Amniotic stem cell (primary cell): ENCODE results near the gene PIK3R6.

Source experiments
- DNase-seq: peaks from one replicate; lab custom pipeline; 2025; lab: John Stamatoyannopoulos, UW

PIK3R6 gene

DNA sequence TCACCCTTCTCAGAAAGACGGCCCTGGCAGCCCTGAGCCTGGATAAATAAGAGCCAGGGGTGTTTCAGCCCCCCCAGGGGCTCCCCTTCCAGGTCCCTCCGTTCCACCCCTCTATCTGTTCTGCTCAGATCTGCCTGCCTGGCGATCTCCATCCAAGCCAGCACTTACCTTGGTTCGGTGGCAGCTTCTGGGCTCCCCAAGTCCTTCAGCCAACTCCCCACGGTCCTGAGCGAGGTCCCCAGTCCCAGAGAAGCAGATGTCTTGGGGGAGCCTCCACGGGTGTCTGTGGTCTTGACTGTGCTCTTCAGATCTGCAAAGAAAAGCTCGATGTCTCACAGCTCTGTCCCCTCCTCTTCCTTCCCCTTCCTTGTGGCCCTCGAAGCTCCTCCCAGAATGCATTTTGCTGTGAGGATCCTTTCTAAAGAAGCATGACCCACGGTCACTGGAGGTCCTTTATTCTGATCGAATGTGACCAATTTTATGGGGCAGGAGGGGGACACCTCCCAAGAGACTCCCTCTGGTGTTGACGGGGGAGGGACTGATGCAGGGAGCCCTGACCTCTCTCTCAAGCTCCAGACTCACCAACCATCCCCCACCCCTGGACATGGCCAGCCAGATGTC, at the start of gene PIK3R6:
TSS of gene PIK3R6 (minus strand) at position 314 of the 621 bp plus-strand sequence. CDS start 17,880 bp downstream, outside the sequence.
- DNase-seq = no peak

GRCh38 chr17:8916466-8916865, 49.0 kb upstream of the PIK3R6 start:
- DNase-seq = no peak

DNA sequence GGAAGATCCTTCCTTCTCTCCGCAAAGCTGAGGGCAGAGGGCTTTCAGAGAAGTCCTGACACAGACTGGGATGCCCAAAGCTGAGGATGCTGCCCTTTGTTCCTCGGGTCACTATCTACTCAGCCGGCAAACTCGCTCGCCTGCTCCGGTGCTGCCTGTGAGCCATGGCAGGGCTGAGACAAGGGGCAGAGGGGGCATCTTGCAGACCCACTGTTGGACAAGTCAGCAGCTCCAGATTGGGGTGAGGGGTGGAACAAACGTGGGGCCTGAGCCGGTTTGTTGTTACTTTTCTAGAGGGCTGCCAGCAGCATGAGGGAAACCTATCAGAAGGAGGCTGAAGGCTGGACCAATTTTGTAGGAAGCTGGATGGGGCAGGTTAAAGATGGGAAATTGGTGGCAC, 47.1 kb upstream of the PIK3R6 start:
- DNase-seq = no peak

DNA sequence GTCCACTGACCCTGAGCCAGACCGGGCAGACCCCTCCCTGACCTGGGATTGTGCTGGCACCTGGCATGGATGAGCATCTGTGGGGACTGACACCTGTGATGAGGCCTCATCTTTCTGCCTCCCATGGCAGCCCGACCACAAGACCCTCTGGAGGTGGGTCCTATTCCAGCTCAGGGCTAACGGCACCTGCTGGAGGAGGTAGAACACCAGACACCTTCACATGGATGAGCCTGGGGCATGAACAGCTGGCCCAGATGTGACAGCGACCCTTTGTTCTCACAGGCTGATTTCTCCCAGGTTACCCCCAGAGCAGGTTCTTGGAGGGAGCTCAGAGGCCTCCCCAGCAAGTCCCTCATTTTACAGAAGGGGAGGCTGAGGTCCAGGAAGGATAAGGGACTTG, 46.4 kb upstream of the PIK3R6 start:
- no peak for DNase-seq

DNA sequence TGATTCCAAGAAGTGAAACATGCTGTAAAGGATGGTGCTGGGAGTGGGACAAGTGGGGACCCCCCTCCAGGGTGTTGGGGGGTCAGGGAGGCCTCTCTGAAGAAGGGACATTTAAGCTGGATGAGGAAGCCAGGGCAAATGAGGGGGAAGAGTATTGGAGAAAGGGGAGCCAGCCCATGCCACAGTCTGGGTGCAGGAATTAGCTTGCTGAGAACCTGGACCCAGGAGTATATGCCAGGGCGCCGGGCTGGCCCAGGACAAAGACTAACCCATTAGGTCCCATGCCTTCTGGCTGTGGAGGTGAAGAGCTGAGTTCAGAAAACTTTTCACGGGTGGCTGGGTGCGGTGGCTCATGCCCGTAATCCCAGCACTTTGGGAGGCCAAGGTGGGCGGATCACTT, 45.6 kb upstream of the PIK3R6 start:
- no peak for DNase-seq

DNA sequence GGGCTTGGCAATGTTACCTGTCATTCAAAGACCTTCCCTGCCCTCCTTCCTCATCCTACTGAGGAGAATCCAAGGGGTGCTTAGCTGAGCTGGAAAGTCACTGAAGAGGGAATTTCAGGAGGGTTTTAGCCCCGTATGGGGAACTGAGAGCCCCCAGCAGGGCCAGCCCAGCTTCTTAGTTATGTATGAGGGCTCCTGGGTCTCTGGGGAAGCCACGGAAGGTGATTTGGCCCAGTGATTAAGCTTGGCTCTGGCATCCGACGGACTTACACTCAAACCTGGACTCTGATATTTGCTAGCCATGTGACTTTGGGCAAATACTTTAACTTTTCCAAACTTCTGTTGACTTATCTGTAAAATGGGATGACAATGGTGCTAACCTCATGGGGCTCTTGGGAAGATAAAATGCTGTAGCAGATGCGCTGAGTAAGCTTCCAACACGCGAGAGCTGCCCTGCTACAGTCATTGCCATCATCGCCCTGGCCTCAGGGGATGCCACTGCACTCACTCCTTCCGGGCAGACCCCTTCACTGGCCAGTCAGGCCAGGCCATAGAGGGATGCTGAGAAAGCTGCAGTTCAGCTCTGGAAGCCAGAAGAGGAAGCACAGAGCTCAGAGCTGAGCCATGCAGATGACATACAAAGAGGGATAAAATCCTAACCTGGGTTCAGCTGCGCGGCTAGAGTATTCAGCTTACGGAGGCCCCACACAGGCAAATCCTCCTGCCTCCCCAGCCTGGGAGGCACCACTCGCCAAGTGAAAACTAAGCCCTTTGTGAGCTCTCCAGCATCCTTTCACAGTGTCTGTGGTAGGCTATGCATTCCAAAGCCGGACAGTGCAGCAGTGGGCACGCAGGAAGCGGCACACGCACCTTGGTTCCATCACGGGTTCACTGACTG, 44.9 kb upstream of the PIK3R6 start:
- DNase-seq = no peak

DNA sequence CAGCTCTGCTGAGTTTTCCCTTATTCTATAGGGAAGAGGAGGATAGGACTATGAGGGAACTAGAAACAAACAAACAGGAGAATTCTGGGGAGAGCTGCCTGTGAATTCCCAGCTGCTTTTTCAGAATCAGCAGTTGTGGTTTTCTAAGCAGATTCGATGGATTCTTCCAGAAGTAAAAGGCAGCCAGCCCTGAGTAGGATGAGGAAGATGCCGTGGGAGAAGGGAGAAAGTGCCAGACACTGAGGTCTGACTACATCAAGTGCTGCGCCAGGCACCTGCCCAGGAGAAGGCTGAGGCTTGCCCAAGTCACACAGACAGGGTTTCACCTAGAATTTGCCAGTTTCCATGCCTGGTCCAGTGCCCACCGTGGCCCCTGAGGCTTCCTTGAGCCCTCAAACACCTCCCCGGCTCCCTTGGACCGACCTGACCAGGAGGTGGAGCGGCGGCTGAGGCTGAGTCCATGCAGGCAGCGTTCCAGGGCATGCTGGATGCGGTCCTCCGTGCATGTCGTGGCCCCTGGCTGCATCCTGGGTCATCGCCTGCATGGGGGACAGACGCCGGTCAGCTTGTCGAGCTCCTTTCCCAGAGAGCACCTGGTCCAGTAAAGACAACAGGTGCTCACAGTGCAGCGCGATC, 43.6 kb upstream of the PIK3R6 start:
- no peak for DNase-seq

DNA sequence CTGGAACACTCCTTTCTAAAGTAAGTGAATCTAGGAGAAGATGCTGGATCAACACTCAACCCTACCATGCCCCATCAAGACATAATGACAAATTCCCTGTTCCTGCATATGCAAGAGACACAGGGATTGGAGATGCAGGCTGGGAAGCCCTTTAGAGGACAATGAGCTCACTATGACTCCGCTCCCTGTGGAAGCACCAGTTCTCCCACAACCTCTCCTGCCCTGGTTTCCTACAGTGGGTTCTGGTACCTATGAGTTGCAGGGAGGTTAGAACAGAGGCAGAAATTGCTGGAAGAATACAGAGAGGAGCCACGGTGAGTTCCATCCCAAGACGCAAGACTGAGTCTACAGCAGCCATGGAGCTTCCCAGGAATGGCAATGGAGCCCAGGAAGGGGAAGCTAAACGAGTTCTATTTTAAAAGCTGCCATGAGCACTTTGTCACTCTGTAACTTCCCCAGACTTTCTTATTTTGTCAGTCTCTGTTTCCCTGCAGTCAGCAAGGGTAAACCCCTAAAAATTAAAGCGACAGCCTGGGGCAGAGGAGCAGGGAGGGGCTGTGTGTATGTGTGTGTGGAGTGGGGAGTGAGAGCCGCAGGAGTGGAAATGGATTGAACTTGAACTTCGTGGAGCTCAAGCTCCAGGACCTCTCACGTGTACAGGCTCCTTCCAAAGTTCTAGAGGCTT, 42.3 kb upstream of the PIK3R6 start:
- DNase-seq = no peak

GRCh38 chr17:8905331-8905730, 37.9 kb upstream of the PIK3R6 start:
- DNase-seq = no peak

GRCh38 chr17:8904686-8905085, 37.2 kb upstream of the PIK3R6 start:
- no peak for DNase-seq

DNA sequence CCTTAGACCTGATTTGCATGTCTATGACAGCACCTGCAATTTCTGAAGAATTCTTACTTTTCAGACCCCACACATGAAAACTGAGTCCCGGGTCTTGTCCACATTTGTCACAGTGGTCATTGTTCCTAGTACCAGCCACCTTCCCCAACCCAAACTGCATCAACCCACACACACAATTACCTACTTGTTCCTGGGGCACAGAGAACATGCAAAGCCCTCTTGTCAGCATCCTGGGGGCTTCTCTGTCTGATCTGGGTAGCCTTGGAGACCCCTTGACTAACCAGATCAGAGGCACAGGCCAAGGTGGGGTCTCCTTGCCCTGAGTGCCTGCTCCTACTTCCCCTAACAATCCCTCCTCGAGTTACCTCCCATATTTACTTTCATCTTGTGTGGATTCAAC, 36.7 kb upstream of the PIK3R6 start:
- DNase-seq = no peak

GRCh38 chr17:8900626-8901585, 33.4 kb upstream of the PIK3R6 start:
- DNase-seq = no peak

DNA sequence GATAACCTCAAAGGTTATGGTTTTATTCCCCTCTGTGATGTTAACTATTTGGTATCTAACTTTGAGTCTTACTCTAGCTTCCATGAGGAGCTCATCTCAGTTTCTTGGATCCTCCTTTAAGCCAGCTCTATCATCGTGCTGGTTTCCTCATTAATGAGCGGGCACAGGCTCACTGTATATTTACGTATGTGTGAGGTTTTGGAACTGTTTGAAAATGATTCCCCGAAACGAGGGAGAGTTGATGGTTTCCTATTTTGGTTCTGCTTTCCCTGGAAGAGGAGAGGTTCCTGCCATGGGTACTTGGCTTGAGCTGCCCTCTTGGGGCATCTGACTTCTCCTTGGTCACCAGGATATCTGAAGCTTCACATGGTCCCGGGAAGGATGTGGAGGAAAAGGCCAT, 32.7 kb upstream of the PIK3R6 start:
- DNase-seq = no peak

DNA sequence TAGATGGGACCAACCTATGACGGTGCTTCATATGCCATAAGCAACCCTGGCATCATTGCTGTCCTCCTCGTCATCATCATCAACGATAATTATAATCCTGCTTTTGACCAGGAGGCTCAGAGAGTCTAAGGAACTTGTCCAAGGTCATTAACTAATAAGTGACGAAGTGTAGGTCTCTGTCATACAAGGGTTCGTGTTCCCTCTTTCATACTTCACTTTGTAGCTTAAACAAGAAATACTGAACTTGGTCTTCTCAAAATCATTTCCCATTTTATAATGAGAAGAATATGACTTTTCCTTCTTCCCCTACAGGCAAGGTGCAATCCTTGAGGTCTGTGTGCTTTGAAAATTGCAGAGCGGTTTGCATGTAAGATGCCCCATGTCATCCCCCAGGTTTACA, 31.2 kb upstream of the PIK3R6 start:
- no peak for DNase-seq

GRCh38 chr17:8898126-8898525, 30.7 kb upstream of the PIK3R6 start:
- DNase-seq = no peak

GRCh38 chr17:8896641-8897635, 29.5 kb upstream of the PIK3R6 start:
- no peak for DNase-seq

GRCh38 chr17:8896087-8896486, 28.6 kb upstream of the PIK3R6 start:
- DNase-seq = no peak

GRCh38 chr17:8894673-8895578, 27.5 kb upstream of the PIK3R6 start:
- DNase-seq = peak; percentile 16

DNA sequence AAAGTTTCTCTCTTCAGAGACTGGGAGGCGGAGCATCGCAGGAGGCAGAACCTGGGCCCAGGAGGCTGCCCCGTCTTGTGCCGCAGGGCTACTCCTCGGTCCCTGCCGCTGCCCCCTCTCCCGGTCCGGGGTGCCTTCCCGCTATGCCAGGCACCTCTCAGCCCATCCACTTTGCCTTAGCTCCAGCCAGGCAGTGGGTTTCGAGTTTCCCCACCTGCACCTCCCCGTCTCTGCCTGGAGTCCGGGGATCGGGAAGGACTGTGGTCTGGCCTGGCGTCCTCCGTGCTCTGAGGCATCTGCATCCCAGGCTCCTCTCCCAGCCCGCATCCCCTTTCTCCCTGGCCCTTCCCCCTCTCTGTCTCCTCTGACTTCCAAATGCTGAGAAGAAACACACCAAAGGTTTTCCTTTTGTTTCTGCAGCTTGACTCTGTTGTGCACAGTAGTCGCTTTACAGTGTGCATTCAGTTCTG, 26.8 kb upstream of the PIK3R6 start:
- DNase-seq = no peak
